ENCODE data around the gene SPNS3.

GRCh38 chr17:4436846-4437245 is 3.1 kb downstream of the SPNS3 start:
- TF ChIP-seq CTCF (IDR thresholded peaks at IDR 0.05) (no peak), POLR2A (IDR thresholded peaks at IDR 0.05) (no peak)

All from gastroesophageal sphincter (tissue), 3 donors.